ENCODE results near the gene ADGRV1. TPM values are rescaled to one million over a fixed set of nuclear protein-coding genes. Genes with fewer than 3 reads are reported as not detected.

ADGRV1 gene
- polyA plus RNA-seq, 1 of the 3 experiments (the other 2 are of a cell fraction), result 0.23 TPM

DNA sequence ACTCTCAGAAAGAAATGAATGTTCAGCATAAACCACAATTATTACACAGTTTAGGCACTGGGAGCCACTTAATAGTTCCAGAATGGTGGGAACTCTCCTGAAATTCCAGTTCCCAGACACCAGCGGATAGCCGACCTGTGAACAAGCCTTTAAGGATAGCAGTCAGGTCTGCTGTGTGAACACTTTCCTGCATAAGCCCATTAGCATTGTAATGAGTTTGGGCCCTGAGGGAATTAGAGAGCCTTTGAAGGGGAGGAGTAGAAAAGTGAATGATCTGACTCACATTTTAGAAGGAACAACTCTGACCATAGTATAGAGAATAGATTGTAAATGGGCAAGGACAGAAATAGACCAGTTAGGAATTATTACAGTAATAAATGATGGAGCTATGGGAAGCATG, 189.1 kb downstream of the ADGRV1 start:
- no peak for DNase-seq
- no peak overlapping the region for H3K4me3 ChIP-seq (ENCODE audit: low read depth in 2 of 2, low read length in 1 of 2)
- no peaks in the 10 kb centered on the region for H3K9me3 ChIP-seq
- no peaks in the 10 kb centered on the region for H3K79me2 ChIP-seq (ENCODE audit: insufficient read depth)
- POLR2A ChIA-PET, result no interaction called here
- H3K4me2 ChIP-seq, result no peak overlapping the region
- 69% methylated on average over 2 of the region's 2 CpGs for WGBS (ENCODE audit: low lambda C conversion rate)
- H3K27ac ChIP-seq (ENCODE audit: low read depth in 2 of 2, low read length in 1 of 2), result no peak overlapping the region
- no peak overlapping the region for H2AFZ ChIP-seq (ENCODE audit: low read depth)
- no peaks in the 10 kb centered on the region for H3K36me3 ChIP-seq (replicated peaks in 1 of 2; ENCODE audit: control insufficient read depth in 1 of 2, insufficient read depth in 2 of 2, low read length in 1 of 2)
- TF ChIP-seq, protein P1, sequence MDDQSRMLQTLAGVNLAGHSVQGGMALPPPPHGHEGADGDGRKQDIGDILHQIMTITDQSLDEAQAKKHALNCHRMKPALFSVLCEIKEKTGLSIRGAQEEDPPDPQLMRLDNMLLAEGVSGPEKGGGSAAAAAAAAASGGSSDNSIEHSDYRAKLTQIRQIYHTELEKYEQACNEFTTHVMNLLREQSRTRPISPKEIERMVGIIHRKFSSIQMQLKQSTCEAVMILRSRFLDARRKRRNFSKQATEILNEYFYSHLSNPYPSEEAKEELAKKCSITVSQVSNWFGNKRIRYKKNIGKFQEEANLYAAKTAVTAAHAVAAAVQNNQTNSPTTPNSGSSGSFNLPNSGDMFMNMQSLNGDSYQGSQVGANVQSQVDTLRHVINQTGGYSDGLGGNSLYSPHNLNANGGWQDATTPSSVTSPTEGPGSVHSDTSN (IDR thresholded peaks at IDR 0.05), result no peak
- no peak for TF ChIP-seq RFX5 (IDR thresholded peaks at IDR 0.05; ENCODE audit: low read length)
- TF ChIP-seq, protein P2, sequence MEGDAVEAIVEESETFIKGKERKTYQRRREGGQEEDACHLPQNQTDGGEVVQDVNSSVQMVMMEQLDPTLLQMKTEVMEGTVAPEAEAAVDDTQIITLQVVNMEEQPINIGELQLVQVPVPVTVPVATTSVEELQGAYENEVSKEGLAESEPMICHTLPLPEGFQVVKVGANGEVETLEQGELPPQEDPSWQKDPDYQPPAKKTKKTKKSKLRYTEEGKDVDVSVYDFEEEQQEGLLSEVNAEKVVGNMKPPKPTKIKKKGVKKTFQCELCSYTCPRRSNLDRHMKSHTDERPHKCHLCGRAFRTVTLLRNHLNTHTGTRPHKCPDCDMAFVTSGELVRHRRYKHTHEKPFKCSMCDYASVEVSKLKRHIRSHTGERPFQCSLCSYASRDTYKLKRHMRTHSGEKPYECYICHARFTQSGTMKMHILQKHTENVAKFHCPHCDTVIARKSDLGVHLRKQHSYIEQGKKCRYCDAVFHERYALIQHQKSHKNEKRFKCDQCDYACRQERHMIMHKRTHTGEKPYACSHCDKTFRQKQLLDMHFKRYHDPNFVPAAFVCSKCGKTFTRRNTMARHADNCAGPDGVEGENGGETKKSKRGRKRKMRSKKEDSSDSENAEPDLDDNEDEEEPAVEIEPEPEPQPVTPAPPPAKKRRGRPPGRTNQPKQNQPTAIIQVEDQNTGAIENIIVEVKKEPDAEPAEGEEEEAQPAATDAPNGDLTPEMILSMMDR (IDR thresholded peaks at IDR 0.05), result no peak
- TF ChIP-seq, protein P3, sequence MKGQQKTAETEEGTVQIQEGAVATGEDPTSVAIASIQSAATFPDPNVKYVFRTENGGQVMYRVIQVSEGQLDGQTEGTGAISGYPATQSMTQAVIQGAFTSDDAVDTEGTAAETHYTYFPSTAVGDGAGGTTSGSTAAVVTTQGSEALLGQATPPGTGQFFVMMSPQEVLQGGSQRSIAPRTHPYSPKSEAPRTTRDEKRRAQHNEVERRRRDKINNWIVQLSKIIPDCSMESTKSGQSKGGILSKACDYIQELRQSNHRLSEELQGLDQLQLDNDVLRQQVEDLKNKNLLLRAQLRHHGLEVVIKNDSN (IDR thresholded peaks at IDR 0.05; ENCODE audit: borderline replicate concordance, low read depth), result no peak
- no peak for TF ChIP-seq JUND (IDR thresholded peaks at IDR 0.05)
- no peak for TF ChIP-seq FOSL2 (IDR thresholded peaks at IDR 0.05; ENCODE audit: borderline replicate concordance, low read depth)
- no peak for TF ChIP-seq RCOR1 (IDR thresholded peaks at IDR 0.05; ENCODE audit: low read length)
- TF ChIP-seq EP300 (IDR thresholded peaks at IDR 0.05; ENCODE audit: borderline replicate concordance in 1 of 2, low read depth in 1 of 2, low read length in 1 of 2), result no peak
- no peak for TF ChIP-seq SIN3A (IDR thresholded peaks at IDR 0.05; ENCODE audit: borderline replicate concordance, low read depth, low read length)
- TF ChIP-seq, protein P4, sequence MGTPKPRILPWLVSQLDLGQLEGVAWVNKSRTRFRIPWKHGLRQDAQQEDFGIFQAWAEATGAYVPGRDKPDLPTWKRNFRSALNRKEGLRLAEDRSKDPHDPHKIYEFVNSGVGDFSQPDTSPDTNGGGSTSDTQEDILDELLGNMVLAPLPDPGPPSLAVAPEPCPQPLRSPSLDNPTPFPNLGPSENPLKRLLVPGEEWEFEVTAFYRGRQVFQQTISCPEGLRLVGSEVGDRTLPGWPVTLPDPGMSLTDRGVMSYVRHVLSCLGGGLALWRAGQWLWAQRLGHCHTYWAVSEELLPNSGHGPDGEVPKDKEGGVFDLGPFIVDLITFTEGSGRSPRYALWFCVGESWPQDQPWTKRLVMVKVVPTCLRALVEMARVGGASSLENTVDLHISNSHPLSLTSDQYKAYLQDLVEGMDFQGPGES (IDR thresholded peaks at IDR 0.05; ENCODE audit: low read depth, low read length), result no peak
- no peak for TF ChIP-seq GABPA (IDR thresholded peaks at IDR 0.05; ENCODE audit: low read depth)
- TF ChIP-seq, protein P5, sequence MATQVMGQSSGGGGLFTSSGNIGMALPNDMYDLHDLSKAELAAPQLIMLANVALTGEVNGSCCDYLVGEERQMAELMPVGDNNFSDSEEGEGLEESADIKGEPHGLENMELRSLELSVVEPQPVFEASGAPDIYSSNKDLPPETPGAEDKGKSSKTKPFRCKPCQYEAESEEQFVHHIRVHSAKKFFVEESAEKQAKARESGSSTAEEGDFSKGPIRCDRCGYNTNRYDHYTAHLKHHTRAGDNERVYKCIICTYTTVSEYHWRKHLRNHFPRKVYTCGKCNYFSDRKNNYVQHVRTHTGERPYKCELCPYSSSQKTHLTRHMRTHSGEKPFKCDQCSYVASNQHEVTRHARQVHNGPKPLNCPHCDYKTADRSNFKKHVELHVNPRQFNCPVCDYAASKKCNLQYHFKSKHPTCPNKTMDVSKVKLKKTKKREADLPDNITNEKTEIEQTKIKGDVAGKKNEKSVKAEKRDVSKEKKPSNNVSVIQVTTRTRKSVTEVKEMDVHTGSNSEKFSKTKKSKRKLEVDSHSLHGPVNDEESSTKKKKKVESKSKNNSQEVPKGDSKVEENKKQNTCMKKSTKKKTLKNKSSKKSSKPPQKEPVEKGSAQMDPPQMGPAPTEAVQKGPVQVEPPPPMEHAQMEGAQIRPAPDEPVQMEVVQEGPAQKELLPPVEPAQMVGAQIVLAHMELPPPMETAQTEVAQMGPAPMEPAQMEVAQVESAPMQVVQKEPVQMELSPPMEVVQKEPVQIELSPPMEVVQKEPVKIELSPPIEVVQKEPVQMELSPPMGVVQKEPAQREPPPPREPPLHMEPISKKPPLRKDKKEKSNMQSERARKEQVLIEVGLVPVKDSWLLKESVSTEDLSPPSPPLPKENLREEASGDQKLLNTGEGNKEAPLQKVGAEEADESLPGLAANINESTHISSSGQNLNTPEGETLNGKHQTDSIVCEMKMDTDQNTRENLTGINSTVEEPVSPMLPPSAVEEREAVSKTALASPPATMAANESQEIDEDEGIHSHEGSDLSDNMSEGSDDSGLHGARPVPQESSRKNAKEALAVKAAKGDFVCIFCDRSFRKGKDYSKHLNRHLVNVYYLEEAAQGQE (IDR thresholded peaks at IDR 0.05; ENCODE audit: low read depth, low read length), result no peak
- TF ChIP-seq TCF12 (IDR thresholded peaks at IDR 0.05), result no peak
- TF ChIP-seq NRF1 (IDR thresholded peaks at IDR 0.05; ENCODE audit: low read depth, low read length), result no peak
- H4K20me1 ChIP-seq (ENCODE audit: insufficient read depth), result no peaks in the 10 kb centered on the region
- no peaks in the 10 kb centered on the region for H3F3A ChIP-seq (replicated peaks; ENCODE audit: insufficient read depth)
- H3K4me1 ChIP-seq (ENCODE audit: control insufficient read depth in 1 of 2, insufficient read depth in 2 of 2, low read depth in 1 of 2, low read length in 1 of 2), result no peaks in the 10 kb centered on the region
- CTCF ChIA-PET, result interaction anchor here (1.1 to 2.4 kb wide), 2 partner anchors 36 to 38 kb away, joined by 3 to 9 read pairs; no protein-coding TSS in a partner anchor
- H3K9ac ChIP-seq, result no peak overlapping the region
- no peaks in the 10 kb centered on the region for H3K9me2 ChIP-seq
- no peaks in the 10 kb centered on the region for H3K27me3 ChIP-seq (ENCODE audit: insufficient read depth)

Data from SK-N-SH (cell line).